ENCODE results near the gene GBA3.

DNA sequence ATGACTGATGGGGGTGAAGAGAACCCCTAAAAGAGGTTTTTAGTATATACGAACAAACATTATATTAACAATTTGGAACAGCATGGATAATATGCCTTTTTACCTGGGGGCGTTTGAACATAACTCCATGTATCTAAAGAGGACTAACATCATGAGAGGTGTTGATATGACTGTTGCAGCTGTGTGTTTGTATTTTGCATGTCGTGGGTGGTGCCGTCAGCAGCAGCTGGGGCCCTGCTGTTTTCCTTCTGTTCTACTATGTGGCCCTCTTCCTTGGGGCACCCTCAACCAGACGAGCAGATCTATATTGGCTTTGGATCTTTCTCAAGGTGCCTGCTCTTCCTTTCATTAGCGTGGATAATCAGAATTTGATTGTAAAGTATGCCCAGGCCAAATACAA is 11.2 kb downstream of the GBA3 start:
- TF ChIP-seq, protein P1, sequence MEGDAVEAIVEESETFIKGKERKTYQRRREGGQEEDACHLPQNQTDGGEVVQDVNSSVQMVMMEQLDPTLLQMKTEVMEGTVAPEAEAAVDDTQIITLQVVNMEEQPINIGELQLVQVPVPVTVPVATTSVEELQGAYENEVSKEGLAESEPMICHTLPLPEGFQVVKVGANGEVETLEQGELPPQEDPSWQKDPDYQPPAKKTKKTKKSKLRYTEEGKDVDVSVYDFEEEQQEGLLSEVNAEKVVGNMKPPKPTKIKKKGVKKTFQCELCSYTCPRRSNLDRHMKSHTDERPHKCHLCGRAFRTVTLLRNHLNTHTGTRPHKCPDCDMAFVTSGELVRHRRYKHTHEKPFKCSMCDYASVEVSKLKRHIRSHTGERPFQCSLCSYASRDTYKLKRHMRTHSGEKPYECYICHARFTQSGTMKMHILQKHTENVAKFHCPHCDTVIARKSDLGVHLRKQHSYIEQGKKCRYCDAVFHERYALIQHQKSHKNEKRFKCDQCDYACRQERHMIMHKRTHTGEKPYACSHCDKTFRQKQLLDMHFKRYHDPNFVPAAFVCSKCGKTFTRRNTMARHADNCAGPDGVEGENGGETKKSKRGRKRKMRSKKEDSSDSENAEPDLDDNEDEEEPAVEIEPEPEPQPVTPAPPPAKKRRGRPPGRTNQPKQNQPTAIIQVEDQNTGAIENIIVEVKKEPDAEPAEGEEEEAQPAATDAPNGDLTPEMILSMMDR (IDR thresholded peaks at IDR 0.05), result no peak
- TF ChIP-seq POLR2A (IDR thresholded peaks at IDR 0.05), result no peak

Data from thyroid gland (tissue), 4 donors.